ENCODE results near the gene PCDHGA1. TPM values are rescaled to one million over a fixed set of nuclear protein-coding genes. Genes with fewer than 3 reads are reported as not detected.
"Not testable (repeated sequence)": the region's sequence is repeated elsewhere in the genome, so short reads cannot be mapped to it uniquely, and the experiment has no call there.

The PCDHGA1 gene
- total RNA-seq, 2 experiments from 2014 or later = 0.07 TPM; not detected in 1

GRCh38 chr5:141326088-141326854 lies 4.0 kb upstream of the PCDHGA1 start:
- POLR2A ChIA-PET = no interaction called here
- ATAC-seq = peak; percentile 96

GRCh38 chr5:141328231-141328630 lies 2.1 kb upstream of the PCDHGA1 start:
- POLR2A ChIA-PET = interaction anchor here (0.6 kb wide), 1 partner anchor 10 kb away, joined by 3 read pairs; no protein-coding TSS in a partner anchor
- Mint-ChIP-seq H3K27me3 (peaks cover 28% of the 10 kb centered on the region), H3K4me3 (no peak overlapping the region), H3K36me3 (ENCODE audit: low read depth) (peaks cover 12% of the 10 kb centered on the region), H3K4me1 (ENCODE audit: low read depth) (peaks cover 4% of the 10 kb centered on the region), H3K27ac (no peak overlapping the region), H3K9me3 (peaks cover 18% of the 10 kb centered on the region)
- intact Hi-C loops (cut with micrococcal nuclease) = loop anchor here (10.0 kb wide), 2 partner anchors 187 to 237 kb away; no protein-coding TSS in a partner anchor
- CTCF ChIA-PET = interaction anchor here (0.9 to 3.5 kb wide), 9 partner anchors 8 to 236 kb away, joined by 3 to 36 read pairs (median 5); partner anchors contain the start of genes PCDHGA2, PCDHGA9, PCDHGB2 and PCDHGB3
- ATAC-seq = no peak
- DNase-seq = peak; percentile 23
- no peak for TF ChIP-seq CTCF (IDR thresholded peaks at IDR 0.05)

More at GRCh38 chr5:141326088-141326854, 4.0 kb upstream of the PCDHGA1 start:
- peaks cover 2% of the 10 kb centered on the region for H3K36me3 Mint-ChIP-seq (ENCODE audit: low read depth)
- H3K27me3 Mint-ChIP-seq = peaks cover 24% of the 10 kb centered on the region
- TF ChIP-seq CTCF (IDR thresholded peaks at IDR 0.05) = peak; percentile 51
- peak overlapping the region; percentile 81 for H3K27ac Mint-ChIP-seq
- peaks cover 21% of the 10 kb centered on the region for H3K9me3 Mint-ChIP-seq
- DNase-seq = peak; percentile 84
- intact Hi-C loops (cut with micrococcal nuclease) = loop anchor here (10.0 kb wide), 2 partner anchors 189 to 239 kb away; no protein-coding TSS in a partner anchor
- H3K4me1 Mint-ChIP-seq (ENCODE audit: low read depth) = peaks cover 4% of the 10 kb centered on the region
- peak overlapping the region; percentile 79 for H3K4me3 Mint-ChIP-seq
- CTCF ChIA-PET = interaction anchor here (0.7 to 2.9 kb wide), 10 partner anchors 10 to 266 kb away, joined by 3 to 13 read pairs (median 4); partner anchors contain the start of genes PCDHGA2 and PCDHGB3

GRCh38 chr5:141332571-141332970 lies 2.3 kb downstream of the PCDHGA1 start:
- POLR2A ChIA-PET; H3K4me3 Mint-ChIP-seq; H3K27ac Mint-ChIP-seq; H3K4me1 Mint-ChIP-seq (ENCODE audit: low read depth); ATAC-seq; intact Hi-C loops (cut with micrococcal nuclease); DNase-seq: not testable (repeated sequence)
- CTCF ChIA-PET = interaction anchor here (1.1 to 2.7 kb wide), 3 partner anchors 11 to 17 kb away, joined by 3 to 12 read pairs (median 4); partner anchors contain the start of genes PCDHGA3, PCDHGB1 and TAF7
- Mint-ChIP-seq H3K36me3 (ENCODE audit: low read depth) (peaks cover 16% of the 10 kb centered on the region), H3K9me3 (peaks cover 35% of the 10 kb centered on the region), H3K27me3 (peaks cover 48% of the 10 kb centered on the region)

GRCh38 chr5:141338538-141339306 lies 8.4 kb downstream of the PCDHGA1 start, which contains the start of gene PCDHGA2:
Gene PCDHGA2 (plus strand): TSS chr5:141338760.
- ATAC-seq (no peak), DNase-seq (peak; percentile 37)
- POLR2A ChIA-PET = interaction anchor here (1.2 kb wide), 1 partner anchor 41 kb away, joined by 3 read pairs; no protein-coding TSS in a partner anchor
- H3K36me3 Mint-ChIP-seq (ENCODE audit: low read depth) = peaks cover 20% of the 10 kb centered on the region
- CTCF ChIA-PET = interaction anchor here (0.7 to 2.8 kb wide), 12 partner anchors 9 to 523 kb away, joined by 3 to 17 read pairs (median 3); partner anchors contain the start of genes PCDHGA10, PCDHGA11, PCDHGB1 and TAF7
- H3K4me3 Mint-ChIP-seq = no peak within 1 kb of the TSS
- intact Hi-C loops (cut with micrococcal nuclease) = no loop called here
- peaks cover 50% of the 10 kb centered on the region for H3K9me3 Mint-ChIP-seq
- H3K4me1 Mint-ChIP-seq (ENCODE audit: low read depth) = no peaks in the 10 kb centered on the region
- TF ChIP-seq CTCF (IDR thresholded peaks at IDR 0.05) = peak; percentile 26
- H3K27ac Mint-ChIP-seq = no peak within 1 kb of the TSS
- H3K27me3 Mint-ChIP-seq = peaks cover 54% of the 10 kb centered on the region

- ATAC-seq; POLR2A ChIA-PET; intact Hi-C loops (cut with micrococcal nuclease); H3K27ac Mint-ChIP-seq; DNase-seq; H3K4me3 Mint-ChIP-seq; H3K4me1 Mint-ChIP-seq (ENCODE audit: low read depth): not testable (repeated sequence)
- CTCF ChIA-PET = interaction anchor here (1.5 to 2.4 kb wide), 2 partner anchors 10 to 15 kb away, joined by 3 to 5 read pairs; partner anchors contain the start of gene PCDHGA1
- peaks cover 56% of the 10 kb centered on the region for H3K9me3 Mint-ChIP-seq
- H3K27me3 Mint-ChIP-seq = peaks cover 53% of the 10 kb centered on the region
- peaks cover 24% of the 10 kb centered on the region for H3K36me3 Mint-ChIP-seq (ENCODE audit: low read depth)
Measured at GRCh38 chr5:141340781-141341354, 10.6 kb downstream of the PCDHGA1 start.

Data from activated CD8-positive, alpha-beta T cell treated with anti-CD3 and anti-CD28 coated beads for 36 hours (primary cell).